Activated T-cell treated with anti-CD3 and anti-CD28 coated beads, Interleukin-2, amount 50 U/mL, for 24 hours (primary cell): Measurements from ENCODE around the gene PRDM16.

ENCODE experiments used
- DNase-seq: peaks from one replicate; pipeline ENCODE4 v3.0.0-alpha.2; 2020
- H3K27ac Mint-ChIP-seq: 2 replicates; pipeline ENCODE4 v1.8.0; 2020; ENCODE audit warnings: mild to moderate bottlenecking, mixed read lengths
- H3K27me3 Mint-ChIP-seq: 2 replicates; pipeline ENCODE4 v1.8.0; 2020; ENCODE audit warnings: mixed read lengths
- H3K36me3 Mint-ChIP-seq: 2 replicates; pipeline ENCODE4 v1.8.0; 2020; ENCODE audit warnings: low read depth, mixed read lengths
- H3K4me1 Mint-ChIP-seq: 2 replicates; pipeline ENCODE4 v1.8.0; 2020; ENCODE audit warnings: low read depth, mixed read lengths
- H3K4me3 Mint-ChIP-seq: 2 replicates; pipeline ENCODE4 v1.8.0; 2020; ENCODE audit warnings: mild to moderate bottlenecking, moderate library complexity, mixed read lengths
- H3K9me3 Mint-ChIP-seq: 2 replicates; pipeline ENCODE4 v1.8.0; 2020; ENCODE audit warnings: mixed read lengths

Gene PRDM16

GRCh38 chr1:3348196-3348865, 279.3 kb downstream of the PRDM16 start:
- no peak for DNase-seq
- H3K27ac Mint-ChIP-seq: no peak overlapping the region
- peaks cover 12% of the 10 kb centered on the region for H3K9me3 Mint-ChIP-seq
- no peak overlapping the region for H3K4me3 Mint-ChIP-seq
- no peaks in the 10 kb centered on the region for H3K4me1 Mint-ChIP-seq
- peaks cover 9% of the 10 kb centered on the region for H3K27me3 Mint-ChIP-seq
- no peaks in the 10 kb centered on the region for H3K36me3 Mint-ChIP-seq

GRCh38 chr1:3349161-3349967, 280.4 kb downstream of the PRDM16 start:
- H3K4me3 Mint-ChIP-seq: no peak overlapping the region
- DNase-seq: no peak
- no peak overlapping the region for H3K27ac Mint-ChIP-seq
- peaks cover 9% of the 10 kb centered on the region for H3K27me3 Mint-ChIP-seq
- no peaks in the 10 kb centered on the region for H3K36me3 Mint-ChIP-seq
- H3K9me3 Mint-ChIP-seq: peaks cover 7% of the 10 kb centered on the region
- H3K4me1 Mint-ChIP-seq: no peaks in the 10 kb centered on the region

GRCh38 chr1:3349968-3350299, 280.9 kb downstream of the PRDM16 start:
- no peaks in the 10 kb centered on the region for H3K4me1 Mint-ChIP-seq
- no peak overlapping the region for H3K27ac Mint-ChIP-seq
- no peak for DNase-seq
- H3K9me3 Mint-ChIP-seq: peaks cover 1% of the 10 kb centered on the region
- H3K27me3 Mint-ChIP-seq: peaks cover 9% of the 10 kb centered on the region
- no peaks in the 10 kb centered on the region for H3K36me3 Mint-ChIP-seq
- H3K4me3 Mint-ChIP-seq: no peak overlapping the region

GRCh38 chr1:3350506-3351261, 281.7 kb downstream of the PRDM16 start:
- H3K4me3 Mint-ChIP-seq: no peak overlapping the region
- H3K27ac Mint-ChIP-seq: no peak overlapping the region
- DNase-seq: no peak
- peaks cover 11% of the 10 kb centered on the region for H3K27me3 Mint-ChIP-seq
- H3K9me3 Mint-ChIP-seq: no peaks in the 10 kb centered on the region
- no peaks in the 10 kb centered on the region for H3K36me3 Mint-ChIP-seq
- no peaks in the 10 kb centered on the region for H3K4me1 Mint-ChIP-seq

GRCh38 chr1:3351449-3352298, 282.7 kb downstream of the PRDM16 start:
- H3K27ac Mint-ChIP-seq: no peak overlapping the region
- H3K36me3 Mint-ChIP-seq: no peaks in the 10 kb centered on the region
- H3K9me3 Mint-ChIP-seq: no peaks in the 10 kb centered on the region
- no peak for DNase-seq
- no peaks in the 10 kb centered on the region for H3K4me1 Mint-ChIP-seq
- H3K27me3 Mint-ChIP-seq: peaks cover 9% of the 10 kb centered on the region
- H3K4me3 Mint-ChIP-seq: no peak overlapping the region

- Mint-ChIP-seq H3K36me3 (no peaks in the 10 kb centered on the region), H3K27me3 (peaks cover 6% of the 10 kb centered on the region), H3K27ac (no peak overlapping the region), H3K9me3 (no peaks in the 10 kb centered on the region), H3K4me1 (no peaks in the 10 kb centered on the region), H3K4me3 (no peak overlapping the region)
- no peak for DNase-seq
Measured at GRCh38 chr1:3352299-3352951, 283.4 kb downstream of the PRDM16 start.

GRCh38 chr1:3352952-3353331, 283.9 kb downstream of the PRDM16 start:
- Mint-ChIP-seq H3K9me3 (no peaks in the 10 kb centered on the region), H3K36me3 (no peaks in the 10 kb centered on the region), H3K27me3 (peaks cover 6% of the 10 kb centered on the region), H3K4me3 (no peak overlapping the region), H3K4me1 (no peaks in the 10 kb centered on the region), H3K27ac (no peak overlapping the region)
- DNase-seq: no peak

GRCh38 chr1:3353876-3354275, 284.9 kb downstream of the PRDM16 start:
- H3K9me3 Mint-ChIP-seq: no peaks in the 10 kb centered on the region

GRCh38 chr1:3355089-3355488, 286.1 kb downstream of the PRDM16 start:
- H3K4me3 Mint-ChIP-seq: no peak overlapping the region
- no peaks in the 10 kb centered on the region for H3K4me1 Mint-ChIP-seq
- no peaks in the 10 kb centered on the region for H3K9me3 Mint-ChIP-seq
- no peak for DNase-seq
- no peaks in the 10 kb centered on the region for H3K36me3 Mint-ChIP-seq
- no peak overlapping the region for H3K27ac Mint-ChIP-seq
- H3K27me3 Mint-ChIP-seq: peaks cover 6% of the 10 kb centered on the region

More at GRCh38 chr1:3353876-3354275, 284.9 kb downstream of the PRDM16 start:
- Mint-ChIP-seq H3K4me3 (no peak overlapping the region), H3K36me3 (no peaks in the 10 kb centered on the region), H3K27me3 (peaks cover 6% of the 10 kb centered on the region), H3K27ac (no peak overlapping the region), H3K4me1 (no peaks in the 10 kb centered on the region)
- DNase-seq: no peak

GRCh38 chr1:3355894-3356826, 287.2 kb downstream of the PRDM16 start:
- Mint-ChIP-seq H3K27me3 (peaks cover 6% of the 10 kb centered on the region), H3K4me1 (no peaks in the 10 kb centered on the region), H3K27ac (no peak overlapping the region), H3K9me3 (no peaks in the 10 kb centered on the region), H3K4me3 (no peak overlapping the region), H3K36me3 (no peaks in the 10 kb centered on the region)
- no peak for DNase-seq

- no peaks in the 10 kb centered on the region for H3K36me3 Mint-ChIP-seq
- H3K4me3 Mint-ChIP-seq: no peak overlapping the region
- H3K4me1 Mint-ChIP-seq: no peaks in the 10 kb centered on the region
- H3K27ac Mint-ChIP-seq: no peak overlapping the region
- no peak for DNase-seq
- no peaks in the 10 kb centered on the region for H3K9me3 Mint-ChIP-seq
- peaks cover 6% of the 10 kb centered on the region for H3K27me3 Mint-ChIP-seq
Measured at GRCh38 chr1:3356827-3357460, 287.9 kb downstream of the PRDM16 start.

- H3K27me3 Mint-ChIP-seq: peaks cover 6% of the 10 kb centered on the region
Measured at GRCh38 chr1:3357526-3358297, 288.7 kb downstream of the PRDM16 start.

More at GRCh38 chr1:3357526-3358297, 288.7 kb downstream of the PRDM16 start:
- H3K27ac Mint-ChIP-seq: no peak overlapping the region
- H3K4me1 Mint-ChIP-seq: no peaks in the 10 kb centered on the region
- no peaks in the 10 kb centered on the region for H3K9me3 Mint-ChIP-seq
- no peak overlapping the region for H3K4me3 Mint-ChIP-seq
- H3K36me3 Mint-ChIP-seq: no peaks in the 10 kb centered on the region
- no peak for DNase-seq
